K562 (cell line): ENCODE data around the gene POLR1A. TPM values are rescaled to one million over a fixed set of nuclear protein-coding genes. Genes with fewer than 3 reads are reported as not detected.

Experiments used
- ATAC-seq: fragments of 200-7000 bp; cut with Tn5 transposase; 3 replicates; pipeline ENCODE4 v1.9.1; 2020; ENCODE audit warnings: moderate library complexity
- BruUV-seq: library from RNA; stranded (reverse); fragments of 400-500 nt; replicated peaks from 2 replicates; lab custom pipeline; 2021; lab: Mats Ljungman, UMichigan
- CTCF ChIA-PET: fragments of 300-600 bp; formaldehyde crosslinking; extraction: SDS; loops from one replicate; lab custom pipeline; 2021; ENCODE audit warnings: low intra/inter-chr PET ratio; lab: Yijun Ruan, JAX
- POLR2A ChIA-PET: fragments of 300-600, 350-650 bp; sonication (Branson Sonifier 250); formaldehyde crosslinking; extraction: SDS; loops from one replicate; lab custom pipeline; 2021; ENCODE audit warnings: antibody characterized with exemption, inconsistent platforms; lab: Yijun Ruan, JAX
- DNase-seq, 4 experiments: peaks; one replicate each; pipeline versions ENCODE4 v3.0.0 to v3.0.0-alpha.2; 2011 to 2018; ENCODE audit warnings: low spot score in 3 of 4, mixed read lengths in 3 of 4; ENCODE audit errors: extremely low read depth in 1 of 4
- FAIRE-seq: peaks from 2 replicates; lab custom pipeline; 2011; peaks lifted over from hg19 to GRCh38; lab: Jason Lieb, UNC
- H2AFZ ChIP-seq: 2 replicates; pipeline ENCODE4 v1.6.0; 2011; ENCODE audit warnings: low read depth, low read length, control low read depth, inconsistent platforms
- H3K27ac ChIP-seq: fragments of 200-600 bp; 3 replicates; pipeline ENCODE4 v1.8.0; 2011; ENCODE audit warnings: low read depth, mild to moderate bottlenecking, control low read depth, inconsistent platforms, low read length, moderate library complexity, mixed read lengths; ENCODE audit errors: extremely low read depth
- H3K27me3 ChIP-seq, 2 experiments: fragments of 300-600 bp in 1 of 2; 2 replicates in 1 of 2; 3 replicates in 1 of 2; pipeline versions ENCODE4 v1.6.0 to v1.8.0; 2011; ENCODE audit warnings: inconsistent platforms in 2 of 2, low read length in 2 of 2, mild to moderate bottlenecking in 1 of 2, mixed read lengths in 1 of 2, moderate library complexity in 1 of 2; ENCODE audit not compliant: control insufficient read depth in 2 of 2, insufficient read depth in 2 of 2
- H3K36me3 ChIP-seq: fragments of 300-600 bp; 3 replicates; pipeline ENCODE4 v1.8.0; 2011; ENCODE audit warnings: mild to moderate bottlenecking, low read length, inconsistent platforms; ENCODE audit not compliant: control insufficient read depth, insufficient read depth
- H3K4me1 ChIP-seq, 2 experiments: fragments of 200-600 bp in 1 of 2; replicated peaks in 1 of 2; 2 replicates in 1 of 2; 3 replicates in 1 of 2; pipeline versions ENCODE4 v1.5.1 to v1.8.0; 2011; ENCODE audit warnings: inconsistent platforms in 2 of 2, low read length in 2 of 2, mild to moderate bottlenecking in 1 of 2, mixed read lengths in 1 of 2, moderate library complexity in 1 of 2; ENCODE audit not compliant: control insufficient read depth in 2 of 2, insufficient read depth in 2 of 2
- H3K4me2 ChIP-seq: 2 replicates; pipeline ENCODE4 v1.6.1; 2011; ENCODE audit warnings: low read length, control low read depth, inconsistent platforms, mixed read lengths; ENCODE audit not compliant: insufficient read depth
- H3K4me3 ChIP-seq: fragments of 200-600 bp; sonication (generic), shearing (Covaris generic); 2 replicates; pipeline ENCODE4 v1.5.1; 2016; ENCODE audit warnings: control low read depth, inconsistent platforms
- H3K79me2 ChIP-seq: fragments of 200-600 bp; 3 replicates; pipeline ENCODE4 v1.8.0; 2011; ENCODE audit warnings: low read length, inconsistent platforms; ENCODE audit not compliant: control insufficient read depth, insufficient read depth
- H3K9ac ChIP-seq, 2 experiments: 2 replicates each; pipeline versions ENCODE4 v1.6.0 to v1.6.1; 2011; ENCODE audit warnings: low read depth in 2 of 2, low read length in 2 of 2, control low read depth in 1 of 2, inconsistent platforms in 1 of 2, mild to moderate bottlenecking in 1 of 2, mixed read lengths in 1 of 2; ENCODE audit not compliant: insufficient read depth in 1 of 2
- H3K9me1 ChIP-seq: one replicate; pipeline ENCODE4 v1.6.0; 2011; ENCODE audit warnings: inconsistent platforms, mild to moderate bottlenecking, low read length, moderate library complexity; ENCODE audit not compliant: control insufficient read depth, insufficient read depth
- H3K9me3 ChIP-seq: replicated peaks from 2 replicates; pipeline ENCODE4 v1.5.1; 2011; ENCODE audit warnings: low read depth, low read length, inconsistent platforms; ENCODE audit not compliant: control insufficient read depth, insufficient read depth
- H4K20me1 ChIP-seq: replicated peaks from 2 replicates; pipeline ENCODE4 v1.6.1; 2011; ENCODE audit warnings: low read length, inconsistent platforms, mixed read lengths; ENCODE audit not compliant: control insufficient read depth, insufficient read depth
- DIDO1 ChIP-seq: fragments of 450-650 bp; IDR thresholded peaks from 2 replicates; pipeline ENCODE4 v1.6.1; 2016; ENCODE audit warnings: low read depth, missing biosample characterization, missing genetic modification characterization
- POLR2A ChIP-seq: fragments of 450-650 bp; conservative IDR thresholded peaks from 2 replicates; pipeline ENCODE4 v1.6.1; 2016
- STAT6 ChIP-seq: sonication (generic); formaldehyde crosslinking; IDR thresholded peaks from 2 replicates; pipeline ENCODE4 v1.8.1; 2023; ENCODE audit warnings: mild to moderate bottlenecking, missing genetic modification reagents
- TBP ChIP-seq: optimal IDR thresholded peaks from 2 replicates; pipeline ENCODE3; 2011; ENCODE audit warnings: low read depth, low read length, improper control_type of control experiment
- ZBTB8A ChIP-seq: fragments of 450-650 bp; IDR thresholded peaks from 2 replicates; pipeline ENCODE4 v1.6.1; 2018; ENCODE audit warnings: mild to moderate bottlenecking, moderate library complexity; ENCODE audit not compliant: partially characterized antibody
- ZNF121 ChIP-seq: sonication (generic); formaldehyde crosslinking; conservative IDR thresholded peaks from 2 replicates; pipeline ENCODE4 v1.8.0; 2022; ENCODE audit warnings: missing genetic modification reagents
- ZNF263 ChIP-seq: sonication (generic); formaldehyde crosslinking; IDR thresholded peaks from 2 replicates; pipeline ENCODE4 v1.8.0; 2022; ENCODE audit warnings: mild to moderate bottlenecking, missing genetic modification reagents, borderline replicate concordance
- WGBS: fragments of 100-300 bp; shearing (Covaris generic); methylation state at CpG from one replicate; pipeline ENCODE4 v1.1.6; 2016; ENCODE audit warnings: low coverage, mixed read lengths; ENCODE audit not compliant: insufficient coverage; ENCODE audit errors: missing lambda C conversion rate; 5-methylcytosine and 5-hydroxymethylcytosine counted together
- in situ Hi-C: fragments of 300-500 bp; cut with MboI; formaldehyde crosslinking; loops from 4 replicates; pipeline ENCODE4 v1.15.0; 2018; ENCODE audit warnings: inconsistent platforms, mixed read lengths
- intact Hi-C: fragments of 100-400 bp; cut with micrococcal nuclease; formaldehyde crosslinking; loops from 2 replicates; pipeline ENCODE4 v1.14.2; 2022
- polyA plus RNA-seq, 8 experiments: library from polyadenylated mRNA; depleted of rRNA in 4 of 8; stranded (reverse) in 5 of 8; unstranded in 3 of 8; fragments of >200 nt; fragmentation: Nextera tagmentation in 2 of 8; fragmentation: Illumina TruSeq in 1 of 8; extraction: Ambion mirVana in 2 of 8; extraction: Trizol in 1 of 8; gene quantifications; 2 replicates each; pipeline versions ENCODE4 v1.2.1 to v1.2.3, GENCODE V29; 2011 to 2014; ENCODE audit warnings: inconsistent platforms in 1 of 8, missing spikeins in 1 of 8
- total RNA-seq, 7 experiments: library from RNA; depleted of rRNA in 6 of 7; stranded (reverse); fragments of >200 nt in 6 of 7; fragmentation: Illumina TruSeq in 2 of 7; extraction: Trizol in 2 of 7; gene quantifications; 2 replicates each; pipeline versions ENCODE4 v1.2.1 to v1.2.3, GENCODE V29; 2011 to 2021; ENCODE audit warnings: low replicate concordance in 1 of 7

Gene POLR1A
- total and polyA plus RNA-seq, 9 of the 15 experiments (the other 6 are each of a cell fraction or from before 2014, with no cell fraction given), result 3.0 to 72.1 (median 21.8) TPM

GRCh38 chr2:86139981-86140380 is 34.3 kb upstream of the POLR1A start (continued):
- TF ChIP-seq STAT6, result no peak
- no peak for TF ChIP-seq ZBTB8A
- TF ChIP-seq DIDO1 (tag), result no peak

DNA sequence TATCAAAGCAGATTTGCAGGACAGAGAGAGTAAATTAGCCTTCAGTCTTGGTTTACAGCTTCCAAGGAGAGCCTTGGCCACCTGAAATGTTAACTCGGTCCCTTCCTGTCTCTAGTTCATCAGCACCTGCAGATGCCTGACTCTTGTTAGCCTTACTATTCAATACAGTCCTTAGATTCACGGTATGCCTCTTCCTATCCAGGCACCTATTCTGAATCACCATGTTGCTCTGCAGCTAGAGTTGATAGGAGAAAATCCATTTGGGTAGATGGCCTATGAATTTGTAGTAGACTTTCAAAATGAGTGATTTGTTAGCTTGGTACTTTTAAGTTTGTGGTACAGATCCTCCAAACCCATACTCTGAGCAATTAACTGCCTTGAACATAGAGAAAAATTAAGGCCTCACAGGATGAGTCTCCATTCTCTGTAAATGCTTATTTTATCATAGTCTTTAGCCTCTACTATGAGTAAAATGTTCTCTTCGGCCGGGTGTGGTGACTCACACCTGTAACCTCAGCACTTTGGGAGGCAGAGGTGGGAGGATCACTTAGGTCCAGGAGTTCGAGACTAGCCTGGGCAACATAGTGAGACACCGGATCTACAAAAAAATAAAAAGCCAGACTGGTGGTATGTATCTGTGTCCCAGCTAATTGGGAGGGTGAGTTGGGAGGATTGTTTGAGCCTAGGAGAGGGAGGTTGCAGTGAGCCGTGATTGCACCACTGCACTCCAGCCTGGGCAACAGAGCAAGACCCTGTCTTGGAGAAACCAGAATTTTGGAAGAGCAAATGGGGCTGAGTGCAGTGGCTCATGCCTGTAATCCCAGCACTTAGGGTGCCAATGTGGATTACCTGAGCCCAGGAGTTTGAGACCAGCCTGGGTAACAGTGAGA is 33.3 kb upstream of the POLR1A start:
- Histone ChIP-seq H3K79me2 (no peaks in the 10 kb centered on the region), H3K27me3 (no peaks in the 10 kb centered on the region), H3K4me3 (no peak overlapping the region), H3K4me1 (no peaks in the 10 kb centered on the region), H3K9ac (no peak overlapping the region), H3K27ac (no peak overlapping the region), H3K9me3 (no peaks in the 10 kb centered on the region), H2AFZ (no peak overlapping the region), H3K9me1 (no peaks in the 10 kb centered on the region), H4K20me1 (no peaks in the 10 kb centered on the region), H3K36me3 (peaks cover 95% of the 10 kb centered on the region), H3K4me2 (no peak overlapping the region)
- TF ChIP-seq ZNF263 (CRISPR knock-in tag) (no peak), ZNF121 (CRISPR knock-in tag) (peak; percentile 30; the same call in 1 of the 2 replicates), TBP (no peak), POLR2A (0 out of 2 replicates have a peak, but pooled peaks have one; percentile 24)
- intact Hi-C loops (no loop called here), in situ Hi-C loops (no loop called here)
- POLR2A ChIA-PET, result interaction anchor here (1.0 to 1.7 kb wide), 4 partner anchors 10 to 56 kb away, joined by 3 to 5 read pairs (median 4); partner anchors contain the start of genes IMMT and PTCD3
- no TSS peak for BruUV-seq
- ATAC-seq (no peak), FAIRE-seq (no peak), DNase-seq (no peak)
- WGBS, result 97% methylated on average over 7 of the region's 7 CpGs
- CTCF ChIA-PET, result no interaction called here
